HG02798 (cell line): ENCODE results near the gene COG2.
"Not testable (repeated sequence)": the region's sequence is repeated elsewhere in the genome, so short reads cannot be mapped to it uniquely, and the experiment has no call there.

Source experiments
- ATAC-seq: cut with Tn5 transposase; IDR thresholded peaks from one replicate; pipeline ENCODE4 v1.9.1; 2021; ENCODE audit warnings: mild to moderate bottlenecking; ENCODE audit not compliant: unreplicated experiment, poor library complexity

Gene COG2, protein sequence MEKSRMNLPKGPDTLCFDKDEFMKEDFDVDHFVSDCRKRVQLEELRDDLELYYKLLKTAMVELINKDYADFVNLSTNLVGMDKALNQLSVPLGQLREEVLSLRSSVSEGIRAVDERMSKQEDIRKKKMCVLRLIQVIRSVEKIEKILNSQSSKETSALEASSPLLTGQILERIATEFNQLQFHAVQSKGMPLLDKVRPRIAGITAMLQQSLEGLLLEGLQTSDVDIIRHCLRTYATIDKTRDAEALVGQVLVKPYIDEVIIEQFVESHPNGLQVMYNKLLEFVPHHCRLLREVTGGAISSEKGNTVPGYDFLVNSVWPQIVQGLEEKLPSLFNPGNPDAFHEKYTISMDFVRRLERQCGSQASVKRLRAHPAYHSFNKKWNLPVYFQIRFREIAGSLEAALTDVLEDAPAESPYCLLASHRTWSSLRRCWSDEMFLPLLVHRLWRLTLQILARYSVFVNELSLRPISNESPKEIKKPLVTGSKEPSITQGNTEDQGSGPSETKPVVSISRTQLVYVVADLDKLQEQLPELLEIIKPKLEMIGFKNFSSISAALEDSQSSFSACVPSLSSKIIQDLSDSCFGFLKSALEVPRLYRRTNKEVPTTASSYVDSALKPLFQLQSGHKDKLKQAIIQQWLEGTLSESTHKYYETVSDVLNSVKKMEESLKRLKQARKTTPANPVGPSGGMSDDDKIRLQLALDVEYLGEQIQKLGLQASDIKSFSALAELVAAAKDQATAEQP

DNA sequence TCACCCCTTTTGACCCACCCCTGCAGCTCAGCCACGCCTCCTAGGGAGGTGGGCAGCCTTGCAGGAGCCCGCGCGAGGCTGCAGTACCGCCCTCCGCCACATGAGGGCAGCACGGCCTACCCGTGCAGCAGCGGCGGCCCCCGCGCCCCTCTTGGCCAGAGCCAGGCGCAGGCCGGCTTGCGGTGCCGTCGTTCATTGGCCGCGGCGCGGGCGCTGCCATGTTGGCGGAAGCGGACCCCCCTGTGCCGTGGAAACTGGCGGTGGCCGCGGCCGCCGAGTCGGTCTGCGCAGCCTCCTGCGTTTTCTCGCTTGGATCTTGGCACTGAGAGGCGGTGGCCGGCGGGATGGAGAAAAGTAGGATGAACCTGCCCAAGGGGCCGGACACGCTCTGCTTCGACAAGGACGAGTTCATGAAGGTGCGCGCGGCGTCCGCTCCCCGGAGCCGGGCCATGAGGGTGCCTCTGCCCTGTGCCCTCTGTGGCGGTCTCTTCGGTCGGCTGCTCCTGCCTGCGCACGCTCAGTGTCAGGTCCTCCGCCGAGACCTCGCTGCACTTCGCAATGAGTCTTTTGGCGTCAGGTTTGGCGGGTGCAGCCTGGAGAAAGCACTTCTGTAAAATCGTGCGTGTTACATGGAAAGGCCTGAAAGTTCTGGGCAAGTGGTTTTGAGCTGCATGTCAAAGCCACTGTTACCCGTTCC lies at the start of gene COG2:
Gene COG2 (plus strand): TSS at position 219 of the 697 bp plus-strand sequence. CDS start 126 bp downstream, at position 345.
- peak; percentile 98 for ATAC-seq

DNA sequence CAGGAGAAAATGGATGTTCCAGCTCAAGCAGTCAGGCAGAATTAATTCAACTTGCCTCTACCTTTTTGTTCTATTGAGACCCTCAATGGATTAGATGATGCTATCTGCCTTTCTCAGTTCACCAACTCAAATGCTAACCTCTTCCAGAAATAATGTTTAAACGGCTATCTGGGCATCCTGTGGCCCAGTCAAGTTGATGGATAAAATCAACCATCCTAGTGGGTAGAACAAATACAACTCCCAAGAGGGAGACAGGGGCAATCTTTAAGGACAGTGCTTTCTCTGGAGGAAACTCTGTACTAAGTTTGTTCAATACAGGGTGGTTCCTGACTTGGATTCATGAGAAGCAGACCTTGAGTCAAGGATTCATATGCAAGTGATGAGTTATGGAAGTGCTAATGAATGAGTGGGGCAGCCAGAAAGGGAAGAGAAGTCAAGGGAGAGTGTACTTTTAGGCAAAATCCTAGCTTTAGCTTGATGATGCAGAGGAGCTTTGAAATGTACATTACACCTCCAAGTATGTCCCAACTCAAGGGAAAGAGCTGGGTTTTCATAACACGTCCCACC lies 49.4 kb upstream of the COG2 start:
- no peak for ATAC-seq

DNA sequence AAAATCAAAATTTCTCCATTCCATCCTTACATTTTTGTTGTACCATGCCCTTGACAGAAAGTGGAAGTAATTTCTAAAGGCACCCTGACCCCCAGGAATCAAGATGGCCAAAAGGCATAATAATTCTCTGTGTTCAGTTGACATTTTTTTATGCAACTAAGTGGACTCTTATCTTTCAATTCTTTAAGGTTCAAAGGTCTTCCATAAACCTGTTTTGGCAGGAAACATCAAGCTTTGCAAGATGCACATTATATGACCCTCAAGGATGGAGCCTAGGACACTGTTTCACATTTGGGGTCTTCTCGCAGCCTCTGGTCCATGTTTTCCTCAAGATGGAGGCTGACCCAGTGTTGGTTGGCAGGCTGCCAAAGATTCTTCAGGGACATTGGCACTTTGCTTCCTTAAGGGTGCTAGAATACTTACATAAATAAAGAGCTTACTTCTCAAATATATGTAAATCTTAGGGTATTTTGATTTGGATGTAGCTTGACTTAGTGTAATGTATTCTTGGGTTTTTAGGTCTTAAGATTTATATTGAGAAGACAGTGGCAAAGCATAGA lies 48.0 kb upstream of the COG2 start:
- ATAC-seq, result no peak

DNA sequence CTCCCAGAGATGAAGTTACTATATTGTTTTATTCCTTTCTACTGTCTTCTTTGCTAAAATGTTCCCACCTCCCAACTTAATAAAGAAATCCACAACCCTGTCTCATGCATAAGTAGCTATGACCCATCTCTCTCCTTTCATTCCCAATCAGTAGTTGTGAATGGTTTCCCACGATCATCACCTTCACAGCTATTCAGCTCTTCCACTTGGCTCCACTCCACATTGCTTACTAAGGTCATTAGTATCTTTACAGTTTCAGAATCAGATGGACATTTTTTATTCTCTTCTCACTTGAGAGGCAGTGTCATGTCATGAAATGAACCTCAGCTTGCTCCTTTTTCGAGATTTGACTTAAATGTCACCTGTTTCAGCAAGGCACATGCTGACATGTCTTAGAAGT lies 47.1 kb upstream of the COG2 start:
- no peak for ATAC-seq

DNA sequence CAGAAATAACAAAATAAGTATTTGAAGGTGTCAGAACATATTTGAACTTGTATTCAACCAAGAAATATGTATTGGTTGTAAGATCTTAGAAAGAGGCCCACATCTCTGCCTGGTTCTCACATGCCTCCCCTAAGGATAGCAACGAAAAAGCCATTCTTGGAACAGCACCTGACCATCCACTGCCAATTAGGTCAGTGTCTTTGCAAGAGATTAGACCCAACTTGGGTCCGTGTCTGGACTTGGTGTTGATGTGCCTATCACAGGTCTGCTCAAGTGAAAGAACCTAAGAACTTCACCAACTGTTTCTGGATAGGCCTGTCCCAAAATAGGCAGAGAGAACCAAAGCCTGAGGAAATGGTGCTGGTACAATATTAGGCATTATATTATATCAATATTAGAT lies 46.0 kb upstream of the COG2 start:
- no peak for ATAC-seq

DNA sequence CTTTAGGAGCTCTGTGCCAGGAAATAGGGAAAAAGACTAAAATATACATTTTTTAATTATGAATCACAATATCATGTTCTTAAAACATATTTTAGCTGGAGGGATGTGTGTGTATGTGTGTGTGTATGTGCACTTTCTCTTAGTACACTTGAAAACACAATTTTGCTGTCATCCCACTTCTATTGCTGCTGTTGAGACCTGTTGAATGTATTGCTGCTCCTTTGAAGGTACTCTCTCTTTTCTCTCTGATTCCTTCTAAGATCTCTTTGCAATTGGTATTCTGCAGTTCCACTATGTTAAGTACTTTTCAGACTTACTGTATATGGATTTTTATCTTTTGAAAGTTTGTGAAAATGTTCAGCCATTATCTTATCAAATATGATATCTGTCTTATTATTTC lies 43.5 kb upstream of the COG2 start:
- ATAC-seq, result no peak

DNA sequence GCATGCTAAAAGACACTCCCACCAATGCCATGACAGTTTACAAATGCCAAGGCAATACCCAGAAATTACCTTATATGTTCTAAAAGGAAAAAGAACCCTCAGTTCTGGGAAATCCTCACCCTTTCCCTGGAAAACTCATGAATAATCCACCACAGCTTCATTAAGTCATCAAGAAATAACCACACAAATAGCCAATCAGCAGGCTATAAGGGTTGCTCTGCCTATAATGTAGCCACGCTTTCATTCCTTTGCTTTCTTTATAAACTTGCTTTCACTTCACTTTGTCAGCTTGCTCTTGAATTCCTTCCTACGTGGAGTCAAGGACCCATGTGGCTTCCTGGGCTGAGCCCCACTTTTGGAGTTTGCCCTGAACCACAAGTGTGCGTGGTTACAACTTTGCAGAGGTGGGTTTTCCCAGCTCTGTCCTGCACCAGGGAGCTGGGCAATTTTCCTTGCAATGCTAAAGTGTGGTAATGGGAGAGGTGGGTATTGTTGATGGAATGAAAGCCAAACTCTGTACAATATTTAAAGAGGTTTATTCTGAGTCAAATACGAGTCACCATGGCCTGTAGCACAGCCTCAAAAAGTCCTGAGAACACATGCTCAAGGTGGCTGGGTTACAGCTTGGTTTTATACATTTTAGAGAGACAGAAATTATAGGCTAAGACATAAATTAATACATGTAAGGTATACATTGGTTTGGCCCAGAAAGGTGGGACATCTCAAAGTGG lies 42.2 kb upstream of the COG2 start:
- no peak for ATAC-seq

DNA sequence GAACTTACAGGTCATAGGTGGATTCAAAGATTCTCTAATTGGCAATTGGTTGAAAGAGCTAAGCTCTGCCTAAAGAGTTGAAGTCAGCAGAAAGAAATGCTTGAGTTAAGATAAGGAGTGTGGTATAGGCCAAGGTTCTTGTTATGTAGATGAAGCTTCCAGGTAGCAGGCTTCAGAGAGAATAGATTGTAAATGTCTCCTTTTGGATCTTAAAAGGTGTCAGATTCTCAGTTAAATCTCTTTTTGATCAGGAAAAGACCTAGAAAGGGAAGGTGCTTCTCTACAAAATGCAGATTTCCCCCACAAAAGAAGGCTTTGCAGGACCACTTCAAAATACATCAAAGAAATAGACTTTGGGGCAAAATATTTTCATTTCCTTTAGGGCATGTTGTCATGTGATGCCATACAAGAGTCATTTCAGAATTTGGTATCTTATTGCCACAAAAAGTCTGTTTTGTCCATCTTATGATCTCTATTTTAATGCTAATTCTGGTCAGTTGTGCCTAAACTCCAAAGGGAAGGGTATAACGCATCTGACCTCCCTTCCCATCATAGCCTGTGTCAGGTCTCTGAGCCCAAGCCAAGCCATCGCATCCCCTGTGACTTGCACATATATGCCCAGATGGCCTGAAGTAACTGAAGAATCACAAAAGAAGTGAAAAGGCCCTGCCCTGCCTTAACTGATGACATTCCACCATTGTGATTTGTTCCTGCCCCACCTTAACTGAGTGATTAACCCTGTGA lies 41.5 kb upstream of the COG2 start:
- not testable (repeated sequence) for ATAC-seq

DNA sequence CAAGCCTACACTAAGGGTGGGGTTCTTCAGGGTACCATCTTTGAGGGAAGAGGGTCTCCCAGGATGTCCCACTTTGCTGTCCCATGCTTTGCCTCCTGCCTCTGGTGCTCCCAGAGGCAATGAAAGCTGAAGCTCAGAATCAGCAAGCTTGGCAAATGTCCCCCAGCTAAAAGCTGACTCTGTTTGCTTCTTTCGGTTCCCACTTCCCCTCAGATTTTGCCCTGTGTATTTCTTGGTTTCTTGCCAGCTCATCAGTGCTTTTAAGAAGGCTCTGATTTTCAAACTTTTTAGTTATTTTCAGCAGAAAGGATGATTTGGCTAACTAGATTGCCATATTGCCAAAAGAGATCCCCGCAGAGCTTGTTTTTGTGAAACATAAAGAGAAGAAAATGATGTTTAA lies 33.1 kb upstream of the COG2 start:
- no peak for ATAC-seq

DNA sequence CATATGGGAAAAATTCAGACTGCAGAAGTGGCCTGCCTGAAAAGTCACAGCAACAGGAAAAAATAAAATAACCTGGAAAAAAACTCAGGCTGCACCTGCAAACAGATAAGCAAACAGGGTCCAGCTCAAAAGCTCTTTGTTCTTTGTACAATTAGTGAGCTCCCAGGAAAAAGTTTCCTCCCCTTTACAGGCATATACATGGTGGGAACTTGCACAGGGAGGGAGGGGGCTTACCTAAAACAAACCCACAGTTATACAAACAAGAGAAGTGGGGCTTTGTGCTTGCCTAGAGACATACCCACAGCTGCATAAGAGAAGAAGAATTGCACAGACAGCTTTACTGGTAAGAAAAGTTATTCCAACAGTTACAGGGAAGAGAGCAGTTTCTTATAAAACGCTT lies 31.7 kb upstream of the COG2 start:
- no peak for ATAC-seq

DNA sequence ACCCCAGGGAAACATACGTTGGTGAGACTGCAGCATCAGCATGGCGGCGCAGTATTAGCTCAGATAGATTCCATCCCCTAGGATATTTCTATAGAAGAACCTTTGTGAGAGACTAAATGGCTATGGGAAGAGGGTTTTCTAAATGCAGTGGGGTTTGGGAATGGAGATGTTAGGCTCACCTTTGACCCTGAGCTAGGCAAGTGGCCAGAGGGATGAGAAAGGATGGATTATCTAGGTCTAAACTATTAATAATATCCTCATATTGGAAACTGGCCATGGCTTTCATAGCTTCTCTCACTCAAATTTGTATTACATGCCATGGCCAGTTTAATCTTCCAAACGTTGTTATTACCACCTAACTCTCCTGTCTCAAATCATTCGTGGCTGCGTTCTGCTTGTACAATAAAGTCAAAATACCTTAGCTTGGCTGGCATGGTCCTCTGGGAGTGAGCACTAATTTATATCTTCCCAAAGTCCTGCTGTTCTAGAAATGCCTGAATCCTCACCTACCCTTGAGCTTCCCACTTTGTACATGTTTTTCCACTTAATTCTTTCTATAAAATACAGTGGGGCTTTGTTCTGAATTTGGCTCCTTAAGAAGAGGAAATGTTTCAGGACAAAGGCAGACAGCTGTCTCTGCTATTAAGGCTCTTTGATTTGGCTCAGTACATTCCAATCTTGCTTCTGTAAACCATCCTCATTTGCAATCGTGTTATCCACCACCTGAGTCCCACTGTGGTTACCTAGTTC lies 31.0 kb upstream of the COG2 start:
- no peak for ATAC-seq

DNA sequence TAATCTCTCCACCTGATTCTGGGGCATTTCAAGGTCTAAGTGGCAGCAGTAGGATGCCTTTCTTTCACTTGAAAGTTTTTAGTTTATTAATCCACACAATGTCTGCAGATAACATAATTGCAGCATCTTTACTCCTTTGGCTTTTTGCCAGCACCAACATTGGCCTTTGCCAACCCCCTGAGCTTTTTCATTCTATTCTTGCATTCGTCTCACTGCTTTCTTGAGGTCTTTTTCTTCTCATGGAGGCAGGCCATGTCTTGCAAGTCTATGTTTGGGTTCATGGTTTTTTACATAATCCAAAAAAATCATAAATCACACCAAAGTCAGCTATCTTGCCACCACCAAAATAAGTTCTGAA lies 30.4 kb upstream of the COG2 start:
- ATAC-seq, result no peak

DNA sequence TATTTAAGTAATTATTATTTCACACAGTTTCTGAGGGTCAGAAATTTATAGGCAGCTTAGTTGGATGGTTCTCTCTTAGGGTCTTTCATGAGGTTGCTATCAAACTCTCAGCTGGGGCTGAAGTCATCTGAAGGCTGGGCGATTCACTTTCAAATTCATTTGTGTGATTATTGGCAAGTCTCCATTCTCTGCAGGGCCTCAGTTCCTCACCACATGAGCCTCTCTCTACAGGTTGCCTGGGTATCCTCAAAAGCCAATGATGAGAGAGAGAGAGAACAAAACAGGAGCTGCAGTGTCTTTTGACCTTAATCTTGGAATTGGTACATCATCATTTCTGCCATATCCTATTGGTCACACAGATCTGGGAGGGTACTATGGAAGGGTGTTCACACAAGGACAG lies 29.6 kb upstream of the COG2 start:
- no peak for ATAC-seq

DNA sequence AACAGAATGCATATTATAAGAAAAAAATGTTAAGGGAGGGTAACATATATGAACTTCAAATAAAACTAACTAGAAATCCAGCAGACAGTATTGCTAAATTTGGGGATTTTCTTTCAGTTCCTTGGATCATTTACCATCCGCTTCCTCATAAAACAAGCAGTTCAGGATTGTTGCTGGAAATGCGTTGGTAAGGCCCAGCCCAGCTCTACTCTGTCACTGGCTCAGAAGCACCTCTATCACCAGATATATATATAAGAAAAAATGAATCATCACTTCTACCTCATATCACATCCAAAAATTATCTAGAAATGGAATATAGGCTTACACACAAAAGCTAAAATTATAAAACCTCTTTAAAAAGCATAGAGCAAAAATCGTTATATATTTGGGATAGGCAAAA lies 28.2 kb upstream of the COG2 start:
- ATAC-seq, result no peak

DNA sequence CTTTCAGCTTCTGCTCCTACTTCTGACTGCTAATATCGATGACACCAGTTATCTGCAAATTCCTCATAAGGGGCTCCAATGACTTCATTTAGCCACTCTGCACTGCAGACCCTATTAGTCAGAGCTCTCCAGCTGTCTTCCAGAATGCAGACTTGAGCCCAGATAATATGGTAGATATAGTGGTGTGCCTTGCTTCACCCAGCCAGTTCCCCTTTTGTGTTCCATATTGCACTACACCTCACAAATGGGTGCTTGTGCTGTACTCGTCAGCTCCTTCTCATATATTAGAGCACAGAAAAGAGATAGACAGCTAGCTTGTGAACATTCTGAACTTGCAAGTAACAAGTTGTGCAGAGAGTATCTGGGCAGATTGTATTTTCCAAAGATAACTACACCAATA lies 23.7 kb upstream of the COG2 start:
- ATAC-seq, result no peak

DNA sequence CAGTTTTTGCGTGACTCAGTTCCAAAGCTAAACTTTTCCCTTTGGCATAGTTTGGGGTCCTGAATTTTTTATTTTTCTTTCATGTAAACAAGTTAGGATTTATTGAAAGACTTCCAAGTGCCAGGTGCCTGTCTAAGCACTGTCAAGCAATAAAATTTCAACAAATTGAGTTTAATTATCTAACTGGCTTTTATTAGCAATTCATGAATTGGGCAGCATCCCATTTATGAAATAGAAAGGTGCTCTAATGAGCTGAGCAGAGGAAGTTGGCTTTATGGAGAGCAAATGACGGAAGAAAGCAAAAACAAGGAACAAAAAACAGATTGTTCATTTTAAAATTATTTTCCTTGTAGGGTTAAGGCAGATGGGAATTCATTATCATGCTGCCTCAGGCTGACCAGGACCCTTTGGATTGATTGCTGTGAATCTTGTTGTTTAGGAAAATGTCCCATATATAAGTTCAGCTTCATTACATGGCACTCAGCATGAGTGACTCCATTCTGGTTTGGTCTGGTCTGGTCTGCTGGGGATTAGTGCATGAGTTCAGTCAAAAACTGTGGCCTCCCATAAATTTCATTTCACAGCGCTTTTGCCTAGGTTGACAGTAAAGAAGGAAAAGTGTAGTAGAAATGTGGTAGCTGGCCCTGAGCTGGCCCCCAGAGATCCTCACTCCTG lies 21.5 kb upstream of the COG2 start:
- ATAC-seq, result no peak

DNA sequence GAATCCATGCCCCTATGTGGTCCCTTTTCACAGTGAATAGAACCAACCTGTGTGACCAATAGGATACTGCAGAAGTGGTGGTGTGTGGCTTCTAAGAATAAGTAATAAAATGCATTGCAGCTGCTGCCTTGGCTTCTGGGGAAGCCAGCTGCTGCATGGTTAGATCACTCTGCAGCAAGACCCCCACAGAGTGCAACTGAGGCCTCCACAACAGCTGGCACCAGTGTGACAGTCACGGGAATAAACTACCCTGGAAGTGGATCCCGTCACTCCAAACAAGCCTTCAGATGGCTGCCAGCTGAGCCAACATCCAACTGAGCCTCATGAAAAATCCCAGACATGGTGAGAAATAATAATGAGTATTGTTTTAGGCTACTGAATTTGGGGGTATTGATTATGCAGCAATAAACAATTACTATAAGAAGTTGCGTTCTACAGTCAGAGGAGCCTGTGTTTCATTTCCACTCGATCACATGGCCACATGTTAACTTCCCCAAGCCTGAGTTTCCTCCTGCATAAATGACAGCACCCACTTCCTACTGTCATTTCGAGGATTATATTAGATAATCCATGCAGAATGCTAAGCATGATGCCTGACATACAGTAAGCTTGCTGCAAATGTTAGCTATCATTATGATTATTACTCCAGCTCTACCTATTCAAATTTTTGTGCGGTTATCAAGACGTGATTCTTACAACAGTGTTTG lies 20.8 kb upstream of the COG2 start:
- no peak for ATAC-seq

DNA sequence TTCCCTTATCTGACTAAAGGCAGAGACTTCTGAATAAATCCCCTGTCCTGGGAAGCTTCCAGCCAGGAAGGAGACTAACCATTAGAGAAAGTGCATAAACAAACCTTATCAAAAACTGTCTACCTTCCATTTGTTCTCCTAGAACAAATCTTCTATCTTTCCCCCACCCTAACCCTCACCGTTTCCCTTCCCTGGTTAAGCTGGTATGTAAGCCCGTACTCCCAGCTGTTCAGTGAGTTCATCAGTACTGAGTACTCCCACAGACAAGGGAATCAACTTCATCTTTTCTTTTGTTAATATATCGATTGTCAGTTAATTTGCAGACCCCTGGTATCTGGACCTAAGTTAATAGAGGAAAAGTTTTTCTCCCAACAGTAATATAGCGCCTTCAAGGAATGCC lies 20.1 kb upstream of the COG2 start:
- ATAC-seq, result no peak
